Measurements from ENCODE around the gene MBNL2.

GRCh38 chr13:97229699-97230098 is 7.6 kb downstream of the MBNL2 start:
- TF ChIP-seq ZNF331 (CRISPR knock-in tag; IDR thresholded peaks at IDR 0.05; ENCODE audit: low read depth) (no peak), EZH2phosphoT487 (IDR thresholded peaks at IDR 0.05; ENCODE audit: unreplicated experiment) (no peak), CTCF (conservative IDR thresholded peaks at IDR 0.05; ENCODE audit: low read depth in 2 of 2) (no peak), EZH2 (IDR thresholded peaks at IDR 0.05; ENCODE audit: low read depth, unreplicated experiment) (no peak), REST (IDR thresholded peaks at IDR 0.05; ENCODE audit: unreplicated experiment) (no peak), CREB1 (CRISPR knock-in tag; IDR thresholded peaks at IDR 0.05; ENCODE audit: low read depth) (no peak), POLR2AphosphoS5 (IDR thresholded peaks at IDR 0.05; ENCODE audit: low read depth) (no peak), JUNB (IDR thresholded peaks at IDR 0.05; ENCODE audit: unreplicated experiment) (no peak), ZNF114 (CRISPR knock-in tag; IDR thresholded peaks at IDR 0.05) (no peak), NANOG (IDR thresholded peaks at IDR 0.05; ENCODE audit: borderline replicate concordance) (no peak)
